ENCODE measurements around the gene FBXL17.

DNA sequence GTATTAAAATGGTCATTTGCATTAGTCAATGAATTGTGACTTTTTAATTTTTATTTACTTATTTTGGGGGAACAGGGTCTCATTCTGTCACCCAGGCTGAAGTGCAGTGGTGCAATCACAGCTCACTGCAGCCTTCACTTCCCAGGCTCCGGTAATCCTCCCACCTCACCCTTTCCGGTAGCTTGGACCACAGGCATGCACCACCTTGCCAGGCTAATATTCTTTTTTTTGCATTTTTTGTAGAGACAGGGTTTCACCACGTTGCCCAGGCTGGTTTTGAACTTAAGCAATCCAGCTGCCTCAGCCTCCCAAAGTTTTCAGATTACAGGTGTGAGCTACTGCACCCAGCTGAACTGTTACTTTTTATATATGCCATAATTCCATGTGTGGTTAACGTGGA is 143.4 kb downstream of the FBXL17 start:
- no peak for TF ChIP-seq EZH2phosphoT487 (IDR thresholded peaks at IDR 0.05; ENCODE audit: low read depth)
- TF ChIP-seq, protein P1, sequence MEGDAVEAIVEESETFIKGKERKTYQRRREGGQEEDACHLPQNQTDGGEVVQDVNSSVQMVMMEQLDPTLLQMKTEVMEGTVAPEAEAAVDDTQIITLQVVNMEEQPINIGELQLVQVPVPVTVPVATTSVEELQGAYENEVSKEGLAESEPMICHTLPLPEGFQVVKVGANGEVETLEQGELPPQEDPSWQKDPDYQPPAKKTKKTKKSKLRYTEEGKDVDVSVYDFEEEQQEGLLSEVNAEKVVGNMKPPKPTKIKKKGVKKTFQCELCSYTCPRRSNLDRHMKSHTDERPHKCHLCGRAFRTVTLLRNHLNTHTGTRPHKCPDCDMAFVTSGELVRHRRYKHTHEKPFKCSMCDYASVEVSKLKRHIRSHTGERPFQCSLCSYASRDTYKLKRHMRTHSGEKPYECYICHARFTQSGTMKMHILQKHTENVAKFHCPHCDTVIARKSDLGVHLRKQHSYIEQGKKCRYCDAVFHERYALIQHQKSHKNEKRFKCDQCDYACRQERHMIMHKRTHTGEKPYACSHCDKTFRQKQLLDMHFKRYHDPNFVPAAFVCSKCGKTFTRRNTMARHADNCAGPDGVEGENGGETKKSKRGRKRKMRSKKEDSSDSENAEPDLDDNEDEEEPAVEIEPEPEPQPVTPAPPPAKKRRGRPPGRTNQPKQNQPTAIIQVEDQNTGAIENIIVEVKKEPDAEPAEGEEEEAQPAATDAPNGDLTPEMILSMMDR (IDR thresholded peaks at IDR 0.05; ENCODE audit: low read depth, low read length) = no peak

All from OCI-LY3 (cell line).